CD8-positive, alpha-beta memory T cell (primary cell): ENCODE data around the gene TCHP. TPM values are rescaled to one million over a fixed set of nuclear protein-coding genes. Genes with fewer than 3 reads are reported as not detected.
A peak's percentile ranks its signal among the peaks of the same experiment; 100 is the strongest.

Experiments
- CTCF ChIA-PET: fragments of 350-600 bp; sonication (Branson Sonifier 250); formaldehyde crosslinking; loops from one replicate; lab custom pipeline; 2021; ENCODE audit warnings: antibody characterized with exemption; lab: Charles Lee
- POLR2A ChIA-PET: fragments of 350-600 bp; sonication (Branson Sonifier 250); formaldehyde crosslinking; loops from one replicate; lab custom pipeline; 2021; ENCODE audit warnings: antibody characterized with exemption; lab: Charles Lee
- DNase-seq, 5 donors: peaks; one replicate each; pipeline versions ENCODE4 v3.0.0 to v3.0.0-alpha.2; 2020 to 2022; ENCODE audit warnings: mixed read lengths in 1 of 5
- H3K27ac ChIP-seq: one replicate; pipeline ENCODE4 v1.7.0; 2013; ENCODE audit warnings: low read depth, mild to moderate bottlenecking, low read length, moderate library complexity
- H3K27me3 ChIP-seq: 2 replicates; pipeline ENCODE4 v1.7.0; 2013; ENCODE audit warnings: low read length, mild to moderate bottlenecking; ENCODE audit not compliant: insufficient read depth, poor library complexity, severe bottlenecking
- H3K36me3 ChIP-seq: 2 replicates; pipeline ENCODE4 v1.7.0; 2013; ENCODE audit warnings: mild to moderate bottlenecking, low read length, moderate library complexity; ENCODE audit not compliant: insufficient read depth
- H3K4me1 ChIP-seq: 2 replicates; pipeline ENCODE4 v1.7.0; 2013; ENCODE audit warnings: mild to moderate bottlenecking, low read length, moderate library complexity; ENCODE audit not compliant: insufficient read depth
- H3K4me3 ChIP-seq: 2 replicates; pipeline ENCODE4 v1.7.0; 2013; ENCODE audit warnings: mild to moderate bottlenecking, low read length
- H3K9me3 ChIP-seq: 2 replicates; pipeline ENCODE4 v1.7.0; 2013; ENCODE audit warnings: mild to moderate bottlenecking, low read length
- H3K27ac Mint-ChIP-seq, 8 donors: one replicate each; pipeline ENCODE4 v1.8.0; 2020 to 2021; ENCODE audit warnings: mixed read lengths in 8 of 8, mild to moderate bottlenecking in 6 of 8, inconsistent platforms in 3 of 8, moderate library complexity in 3 of 8
- H3K27me3 Mint-ChIP-seq, 2 donors: one replicate each; pipeline ENCODE4 v1.8.0; 2020 to 2021; ENCODE audit warnings: mixed read lengths in 2 of 2, mild to moderate bottlenecking in 1 of 2, moderate library complexity in 1 of 2
- H3K36me3 Mint-ChIP-seq, 3 donors: one replicate each; pipeline ENCODE4 v1.8.0; 2020 to 2021; ENCODE audit warnings: mixed read lengths in 3 of 3, inconsistent platforms in 1 of 3, mild to moderate bottlenecking in 1 of 3
- H3K4me1 Mint-ChIP-seq, 3 donors: one replicate each; pipeline ENCODE4 v1.8.0; 2020 to 2021; ENCODE audit warnings: mixed read lengths in 3 of 3, inconsistent platforms in 1 of 3, mild to moderate bottlenecking in 1 of 3
- H3K4me3 Mint-ChIP-seq, 7 donors: one replicate each; pipeline ENCODE4 v1.8.0; 2020 to 2021; ENCODE audit warnings: mixed read lengths in 7 of 7, mild to moderate bottlenecking in 6 of 7, moderate library complexity in 4 of 7, inconsistent platforms in 2 of 7
- H3K9me3 Mint-ChIP-seq, 5 donors: one replicate each; pipeline ENCODE4 v1.8.0; 2020 to 2022; ENCODE audit warnings: mixed read lengths in 5 of 5, mild to moderate bottlenecking in 3 of 5, moderate library complexity in 2 of 5, inconsistent platforms in 1 of 5
- polyA plus RNA-seq: library from polyadenylated mRNA; unstranded; fragments of 300-500 nt; fragmentation: Illumina TruSeq; gene quantifications from one replicate; pipeline ENCODE4 v1.2.3, GENCODE V29; 2021
- total RNA-seq, 2 experiments: library from RNA; stranded (reverse); gene quantifications; one replicate each; pipeline ENCODE4 v1.2.3, GENCODE V29; 2021

The TCHP gene
- total and polyA plus RNA-seq, 3 experiments from 2014 or later = 18.6 to 28.3 (median 27.7) TPM

DNA sequence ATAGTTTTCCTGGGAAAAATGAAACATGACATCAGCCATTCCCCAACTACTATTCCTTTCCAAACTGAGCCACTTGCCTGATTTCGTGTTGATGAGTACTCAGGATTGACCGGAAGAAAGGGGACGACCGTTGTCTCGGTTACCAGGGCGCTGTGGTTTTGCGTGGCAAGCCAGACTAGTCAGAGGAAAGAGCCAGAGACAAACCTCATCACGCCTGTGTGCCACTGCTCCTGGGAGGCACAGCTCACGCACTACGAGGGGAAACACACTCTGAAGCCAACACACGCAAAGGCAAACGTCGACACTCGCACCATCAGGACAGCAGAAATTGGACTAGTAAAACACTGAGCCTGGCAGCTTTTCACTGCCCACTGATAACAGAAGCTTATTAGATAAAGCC is 61.1 kb downstream of the TCHP start:
- H3K4me3 Mint-ChIP-seq = no peak overlapping the region
- Histone ChIP-seq H3K4me3 (no peak overlapping the region), H3K4me1 (no peaks in the 10 kb centered on the region), H3K27me3 (no peaks in the 10 kb centered on the region), H3K9me3 (no peaks in the 10 kb centered on the region), H3K27ac (no peak overlapping the region), H3K36me3 (peaks cover 56% of the 10 kb centered on the region)
- H3K4me1 Mint-ChIP-seq = peaks cover 3 to 14% (median 7%) of the 10 kb centered on the region in 3 donors
- CTCF ChIA-PET = interaction anchor here (1.2 kb wide), 1 partner anchor 31 kb away, joined by 3 read pairs; no protein-coding TSS in a partner anchor
- H3K9me3 Mint-ChIP-seq = no peaks in the 10 kb centered on the region
- H3K36me3 Mint-ChIP-seq = peaks cover 7 to 83% (median 32%) of the 10 kb centered on the region in 3 donors
- H3K27ac Mint-ChIP-seq = peak overlapping the region in 3 of 8 donors; percentile 41 to 90 (median 71)
- DNase-seq = no peak
- H3K27me3 Mint-ChIP-seq = no peaks in the 10 kb centered on the region
- POLR2A ChIA-PET = no interaction called here

GRCh38 chr12:109961612-109962011 is 61.5 kb downstream of the TCHP start:
- Histone ChIP-seq H3K9me3 (no peaks in the 10 kb centered on the region), H3K4me3 (no peak overlapping the region), H3K27ac (no peak overlapping the region), H3K36me3 (peaks cover 53% of the 10 kb centered on the region), H3K27me3 (no peaks in the 10 kb centered on the region), H3K4me1 (no peaks in the 10 kb centered on the region)
- Mint-ChIP-seq H3K9me3 (no peaks in the 10 kb centered on the region), H3K4me3 (no peak overlapping the region), H3K4me1 (peaks cover 4 to 14% (median 9%) of the 10 kb centered on the region in 3 donors), H3K36me3 (peaks cover 7 to 82% (median 31%) of the 10 kb centered on the region in 3 donors), H3K27ac (peak overlapping the region in 1 of 8 donors; percentile 41), H3K27me3 (no peaks in the 10 kb centered on the region)
- no peak for DNase-seq
- ChIA-PET POLR2A (no interaction called here), CTCF (interaction anchor here (1.2 kb wide), 1 partner anchor 31 kb away, joined by 3 read pairs; no protein-coding TSS in a partner anchor)

DNA sequence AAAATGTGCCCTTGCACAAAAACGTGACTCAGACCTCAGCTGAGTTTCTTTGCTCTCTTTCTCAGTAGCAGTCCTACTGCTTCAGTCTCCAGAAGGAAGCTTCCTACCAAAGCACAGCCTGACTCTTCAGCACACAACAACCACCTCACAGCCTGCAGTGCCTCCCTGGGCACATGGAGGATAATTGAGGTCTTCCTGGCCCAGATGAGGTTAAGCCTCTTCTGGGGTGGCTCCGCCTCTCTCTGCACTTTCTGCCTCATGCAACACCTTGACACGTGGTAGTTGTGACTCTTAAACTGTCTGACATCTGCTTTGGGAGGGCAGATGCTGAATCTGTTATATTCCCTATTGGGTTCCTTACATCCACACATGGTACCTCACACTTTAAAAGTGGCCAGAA is 62.3 kb downstream of the TCHP start:
- no peak overlapping the region for H3K4me3 ChIP-seq
- Mint-ChIP-seq H3K36me3 (peaks cover 7 to 80% (median 28%) of the 10 kb centered on the region in 3 donors), H3K27ac (peak overlapping the region in 5 of 8 donors; percentile 13 to 89 (median 28)), H3K4me1 (peaks cover 5 to 17% (median 14%) of the 10 kb centered on the region in 3 donors), H3K27me3 (no peaks in the 10 kb centered on the region), H3K9me3 (no peaks in the 10 kb centered on the region), H3K4me3 (no peak overlapping the region)
- ChIA-PET POLR2A (no interaction called here), CTCF (no interaction called here)
- H3K36me3 ChIP-seq = peaks cover 53% of the 10 kb centered on the region
- H3K27ac ChIP-seq = no peak overlapping the region
- no peaks in the 10 kb centered on the region for H3K4me1 ChIP-seq
- no peaks in the 10 kb centered on the region for H3K9me3 ChIP-seq
- no peak for DNase-seq
- no peaks in the 10 kb centered on the region for H3K27me3 ChIP-seq

DNA sequence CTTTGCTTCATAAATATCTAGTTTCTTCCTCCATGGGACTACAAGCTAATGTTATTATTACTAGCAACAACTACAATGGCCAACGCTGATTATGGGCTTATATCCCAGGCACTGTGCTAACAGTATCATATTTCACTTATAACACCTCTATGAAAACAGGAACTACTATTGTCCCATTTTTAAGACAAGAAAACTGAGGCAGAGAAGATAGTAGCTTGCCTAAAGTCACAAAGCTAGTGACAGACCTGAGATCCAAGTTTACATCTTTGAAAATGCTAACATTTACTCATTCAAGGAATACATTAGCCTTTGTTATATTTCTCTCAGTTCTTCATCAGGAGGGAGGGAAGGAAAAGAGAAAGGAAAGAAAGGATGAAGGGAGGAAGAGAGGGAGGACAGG is 63.3 kb downstream of the TCHP start:
- H3K4me1 Mint-ChIP-seq = peaks cover 12 to 26% (median 21%) of the 10 kb centered on the region in 3 donors
- H3K27ac Mint-ChIP-seq = peak overlapping the region in 6 of 8 donors; percentile 4 to 87 (median 36)
- H3K4me3 Mint-ChIP-seq = no peak overlapping the region
- Histone ChIP-seq H3K36me3 (peaks cover 56% of the 10 kb centered on the region), H3K4me3 (no peak overlapping the region), H3K27me3 (no peaks in the 10 kb centered on the region), H3K9me3 (no peaks in the 10 kb centered on the region), H3K27ac (no peak overlapping the region), H3K4me1 (no peaks in the 10 kb centered on the region)
- ChIA-PET CTCF (interaction anchor here (1.3 kb wide), 1 partner anchor 535 kb away, joined by 3 read pairs; no protein-coding TSS in a partner anchor), POLR2A (no interaction called here)
- peaks cover 7 to 83% (median 30%) of the 10 kb centered on the region in 3 donors for H3K36me3 Mint-ChIP-seq
- no peaks in the 10 kb centered on the region for H3K27me3 Mint-ChIP-seq
- no peaks in the 10 kb centered on the region for H3K9me3 Mint-ChIP-seq
- no peak for DNase-seq

GRCh38 chr12:109963743-109964429 is 63.8 kb downstream of the TCHP start:
- H3K27ac Mint-ChIP-seq = peak overlapping the region in 5 of 8 donors; percentile 28 to 89 (median 76)
- peaks cover 7 to 77% (median 26%) of the 10 kb centered on the region in 3 donors for H3K36me3 Mint-ChIP-seq

GRCh38 chr12:109966546-109966945 is 66.5 kb downstream of the TCHP start:
- H3K36me3 ChIP-seq = peaks cover 56% of the 10 kb centered on the region
- POLR2A ChIA-PET = no interaction called here

More at GRCh38 chr12:109963743-109964429, 63.8 kb downstream of the TCHP start:
- H3K4me3 Mint-ChIP-seq = no peak overlapping the region
- H3K4me3 ChIP-seq = no peak overlapping the region
- H3K27me3 Mint-ChIP-seq = no peaks in the 10 kb centered on the region
- peaks cover 12 to 26% (median 21%) of the 10 kb centered on the region in 3 donors for H3K4me1 Mint-ChIP-seq
- H3K9me3 Mint-ChIP-seq = no peaks in the 10 kb centered on the region
- no peaks in the 10 kb centered on the region for H3K4me1 ChIP-seq
- CTCF ChIA-PET = interaction anchor here (1.3 kb wide), 1 partner anchor 536 kb away, joined by 3 read pairs; no protein-coding TSS in a partner anchor
- no peak for DNase-seq
- no peak overlapping the region for H3K27ac ChIP-seq
- H3K27me3 ChIP-seq = no peaks in the 10 kb centered on the region
- peaks cover 56% of the 10 kb centered on the region for H3K36me3 ChIP-seq
- POLR2A ChIA-PET = interaction anchor here (0.5 kb wide), 1 partner anchor 115 kb away, joined by 6 read pairs; no protein-coding TSS in a partner anchor
- H3K9me3 ChIP-seq = no peaks in the 10 kb centered on the region

DNA sequence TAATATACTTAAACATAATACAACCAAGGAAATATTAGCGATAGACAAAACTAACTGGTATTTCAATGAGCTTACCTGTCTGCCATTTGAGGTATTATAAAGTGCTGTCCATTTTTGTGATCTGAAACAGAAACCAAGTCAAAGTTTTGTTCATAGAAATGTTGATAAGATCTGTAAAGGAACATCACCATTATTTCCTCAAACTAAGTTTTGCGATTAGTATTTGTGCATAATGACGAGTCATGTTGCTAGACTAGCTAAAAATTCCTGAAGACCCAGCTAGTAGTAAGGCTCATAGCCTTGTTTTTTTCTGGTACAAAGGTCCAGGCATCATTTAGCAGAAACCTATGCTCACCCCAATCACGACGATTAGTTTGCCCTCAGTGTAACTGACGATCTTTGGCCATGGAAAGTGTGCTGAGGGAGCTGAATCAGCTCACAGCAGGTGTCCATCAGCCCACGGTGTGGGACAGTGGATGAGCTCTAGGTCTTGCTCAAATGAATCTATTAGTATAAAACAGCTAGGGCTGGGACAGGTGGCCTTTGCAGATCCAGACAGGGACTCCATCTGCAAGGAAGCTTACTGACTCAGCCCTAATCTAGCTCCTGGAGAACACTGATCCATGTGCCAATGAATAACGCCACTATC is 67.4 kb downstream of the TCHP start:
- ChIA-PET POLR2A (interaction anchor here (0.7 to 0.8 kb wide), 3 partner anchors 14 to 30 kb away, joined by 3 to 4 read pairs (median 4); no protein-coding TSS in a partner anchor), CTCF (no interaction called here)
- H3K9me3 Mint-ChIP-seq = no peaks in the 10 kb centered on the region
- Histone ChIP-seq H3K9me3 (no peaks in the 10 kb centered on the region), H3K36me3 (peaks cover 47% of the 10 kb centered on the region), H3K4me3 (no peak overlapping the region), H3K27ac (peak overlapping the region; percentile 46), H3K4me1 (no peaks in the 10 kb centered on the region), H3K27me3 (no peaks in the 10 kb centered on the region)
- no peak for DNase-seq
- H3K27ac Mint-ChIP-seq = peak overlapping the region; percentile 59 to 93 (median 82)
- peaks cover 7 to 69% (median 21%) of the 10 kb centered on the region in 3 donors for H3K36me3 Mint-ChIP-seq
- peaks cover 13 to 35% (median 24%) of the 10 kb centered on the region in 3 donors for H3K4me1 Mint-ChIP-seq
- peak overlapping the region; percentile 13 to 75 (median 54) for H3K4me3 Mint-ChIP-seq
- H3K27me3 Mint-ChIP-seq = no peaks in the 10 kb centered on the region

More at GRCh38 chr12:109966546-109966945, 66.5 kb downstream of the TCHP start:
- DNase-seq = no peak
- Mint-ChIP-seq H3K27ac (peak overlapping the region in 4 of 8 donors; percentile 48 to 82 (median 64)), H3K4me3 (peak overlapping the region in 3 of 7 donors; percentile 6 to 48 (median 8)), H3K4me1 (peaks cover 13 to 30% (median 21%) of the 10 kb centered on the region in 3 donors), H3K36me3 (peaks cover 7 to 68% (median 20%) of the 10 kb centered on the region in 3 donors), H3K27me3 (no peaks in the 10 kb centered on the region), H3K9me3 (no peaks in the 10 kb centered on the region)
- Histone ChIP-seq H3K27me3 (no peaks in the 10 kb centered on the region), H3K27ac (no peak overlapping the region), H3K4me3 (no peak overlapping the region), H3K9me3 (no peaks in the 10 kb centered on the region), H3K4me1 (no peaks in the 10 kb centered on the region)
- CTCF ChIA-PET = no interaction called here
